Suppressor macrophage (primary cell): ENCODE results near the gene ZBTB5.

Experiments
- DNase-seq, 4 experiments: peaks; one replicate each; pipeline ENCODE4 v3.0.0-alpha.2; 2020 to 2022

Gene ZBTB5

DNA sequence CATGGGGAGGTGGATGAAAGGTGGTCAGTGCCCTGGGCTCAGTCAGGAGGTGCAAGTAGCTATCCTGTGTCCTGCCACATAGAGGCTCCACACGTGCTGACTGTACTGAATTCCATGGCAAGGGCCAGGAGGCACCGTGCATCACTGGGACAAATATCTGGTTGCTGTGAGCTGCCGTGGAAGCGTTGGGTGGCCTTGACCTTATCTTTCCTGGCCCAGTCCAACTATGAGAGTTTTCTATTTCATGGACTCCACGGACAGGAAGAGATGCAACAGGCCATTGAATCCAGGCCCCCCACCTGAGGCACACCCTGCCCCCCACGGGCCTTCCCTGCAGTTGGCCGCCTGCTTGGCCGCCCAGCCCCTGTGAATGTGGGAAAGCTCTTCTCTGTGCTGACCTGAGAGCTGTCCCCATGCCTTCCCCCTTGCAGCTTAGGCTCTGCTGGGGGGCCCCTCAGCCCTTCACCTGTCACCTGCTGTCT, 41.0 kb downstream of the ZBTB5 start:
- no peak for DNase-seq

DNA sequence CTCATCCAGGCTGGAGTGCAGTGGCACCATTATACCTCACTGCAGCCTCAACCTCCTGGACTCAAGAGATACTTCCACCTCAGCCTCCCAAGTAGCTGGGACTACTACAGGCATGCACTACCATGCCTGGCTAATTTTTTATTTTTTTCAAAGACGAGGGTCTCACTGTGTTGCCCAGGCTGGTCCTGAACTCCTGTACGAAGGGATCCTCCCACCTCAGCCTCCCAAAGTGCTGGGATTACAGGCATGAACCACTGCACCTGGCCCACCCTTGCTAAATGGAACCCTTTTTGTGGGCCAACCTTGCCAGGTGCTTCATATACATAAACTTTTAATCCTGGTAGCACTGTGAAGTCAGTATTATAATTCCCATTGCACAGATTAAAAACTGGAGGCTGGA, 41.7 kb downstream of the ZBTB5 start:
- DNase-seq = no peak

DNA sequence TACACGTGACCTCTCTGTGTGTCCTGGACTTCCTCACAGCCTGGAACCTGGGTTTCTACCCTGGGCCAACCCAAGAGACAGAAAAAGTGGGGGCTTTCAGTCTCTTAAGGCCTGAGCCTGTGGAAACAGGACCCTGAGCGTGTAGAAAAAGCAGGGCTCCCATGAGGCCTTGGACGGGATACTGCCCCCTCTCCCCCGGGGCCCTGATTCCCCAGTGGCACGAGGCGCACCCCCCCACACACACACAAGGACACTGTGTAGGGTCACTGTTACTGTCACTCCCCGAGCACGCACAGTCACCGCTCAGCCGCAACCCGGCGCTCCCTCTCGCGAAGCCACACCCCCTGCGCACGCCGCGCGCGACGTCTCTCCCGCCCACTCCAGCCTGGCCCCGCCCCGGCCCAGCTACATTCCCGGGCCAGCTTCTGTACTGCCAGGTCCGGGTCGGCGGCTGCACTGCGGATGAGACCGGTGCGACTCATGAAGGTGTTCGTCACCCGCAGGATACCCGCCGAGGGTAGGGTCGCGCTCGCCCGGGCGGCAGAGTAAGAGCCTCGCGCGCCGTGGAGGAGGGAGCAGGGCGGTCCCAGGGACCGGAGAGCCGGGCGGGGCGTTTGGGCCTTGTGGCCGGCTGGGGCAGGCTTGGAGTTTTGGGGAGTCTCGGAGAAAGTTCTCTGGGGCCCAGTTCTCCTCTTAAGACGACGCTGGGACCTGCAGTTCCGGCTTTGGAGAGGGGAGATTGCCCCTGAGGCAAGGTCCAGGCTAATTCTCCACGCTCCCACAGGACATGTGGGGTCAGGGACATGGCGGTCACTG, 42.8 kb downstream of the ZBTB5 start, which contains the start of gene GRHPR:
Gene GRHPR (plus strand): TSS at position 408 of the 816 bp plus-strand sequence. CDS start 55 bp downstream, at position 463.
- DNase-seq = peak; percentile 91 to 96 (median 95)

DNA sequence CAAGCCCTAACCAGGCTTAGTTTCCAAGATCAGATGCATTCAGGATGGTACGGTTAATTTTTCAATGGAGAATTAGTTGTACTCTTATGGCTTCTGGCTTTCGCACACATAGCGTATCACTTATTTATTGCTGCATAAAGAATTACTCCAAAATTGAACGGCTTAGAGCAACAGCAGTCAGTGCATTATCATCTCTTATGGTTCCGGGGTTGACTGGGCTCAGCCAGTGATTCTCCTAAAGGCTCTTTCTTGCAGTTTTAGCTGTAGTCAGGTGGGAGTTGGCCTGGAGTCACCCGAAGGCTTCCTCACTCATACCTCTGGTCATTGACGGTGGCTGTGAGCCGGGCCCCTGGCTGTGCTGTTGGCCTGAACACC, 43.3 kb downstream of the ZBTB5 start:
- peak in 2 of 4 experiments; percentile 77 to 85 for DNase-seq

DNA sequence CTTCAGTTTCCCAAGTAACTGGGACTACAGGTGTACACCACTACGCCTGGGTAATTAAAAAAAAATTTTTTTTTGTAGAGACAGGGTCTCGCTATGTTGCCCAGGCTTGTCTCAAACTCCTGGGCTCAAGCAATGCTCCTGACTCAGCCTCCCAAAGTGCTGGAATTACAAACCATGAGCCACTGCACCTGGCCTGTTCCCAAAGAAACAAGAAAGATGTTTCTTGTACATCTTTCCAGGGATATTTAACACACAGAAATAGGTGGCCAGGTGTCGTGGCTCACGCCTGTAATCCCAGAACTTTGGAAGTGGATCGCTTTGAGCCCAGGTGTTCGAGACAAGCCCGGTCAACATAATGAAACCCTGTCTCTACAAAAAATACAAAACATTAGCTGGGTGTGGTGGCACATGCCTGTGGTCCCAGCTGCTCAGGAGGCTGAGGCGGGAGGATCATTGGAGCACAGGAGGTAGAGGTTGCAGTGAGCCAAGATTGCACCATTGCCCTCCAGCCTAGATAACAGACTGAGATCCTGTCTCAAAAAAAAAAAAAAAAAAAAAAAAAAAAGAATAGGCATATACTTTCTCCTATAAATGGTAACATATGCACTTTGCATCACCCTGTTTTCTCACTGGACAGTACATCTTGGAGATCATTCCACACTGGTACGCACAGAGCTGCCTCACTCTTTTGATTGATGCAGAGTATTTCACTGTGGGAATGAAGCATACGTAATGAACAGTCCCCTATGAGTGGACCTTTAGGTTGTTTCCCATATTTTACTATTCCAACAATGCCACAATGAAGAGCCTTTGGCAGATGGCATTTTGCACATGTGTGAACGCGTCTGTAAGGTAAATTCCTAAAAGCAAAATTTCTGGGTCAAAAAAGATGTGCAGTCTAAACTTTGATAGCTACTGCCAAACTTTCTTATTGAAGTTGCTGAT, 44.7 kb downstream of the ZBTB5 start:
- no peak for DNase-seq

DNA sequence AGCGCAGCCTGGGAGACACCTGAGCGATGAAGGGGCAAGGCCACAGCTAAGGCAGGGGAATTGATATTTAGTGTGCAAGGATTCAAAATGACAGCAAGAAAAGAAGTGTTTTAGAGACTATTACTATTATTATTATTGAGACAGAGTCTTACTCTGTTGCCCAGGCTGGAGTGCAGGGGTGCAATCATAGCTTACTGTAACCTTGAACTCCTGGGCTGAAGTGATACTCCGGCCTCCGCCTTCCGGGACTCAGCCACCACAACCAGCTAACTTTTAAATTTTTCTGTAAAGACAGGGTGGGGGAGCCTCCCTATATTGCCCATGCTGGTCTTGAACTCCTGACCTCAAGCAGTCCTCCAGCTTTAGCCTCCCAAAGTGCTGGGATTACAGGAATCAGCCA, 46.0 kb downstream of the ZBTB5 start:
- DNase-seq = no peak

DNA sequence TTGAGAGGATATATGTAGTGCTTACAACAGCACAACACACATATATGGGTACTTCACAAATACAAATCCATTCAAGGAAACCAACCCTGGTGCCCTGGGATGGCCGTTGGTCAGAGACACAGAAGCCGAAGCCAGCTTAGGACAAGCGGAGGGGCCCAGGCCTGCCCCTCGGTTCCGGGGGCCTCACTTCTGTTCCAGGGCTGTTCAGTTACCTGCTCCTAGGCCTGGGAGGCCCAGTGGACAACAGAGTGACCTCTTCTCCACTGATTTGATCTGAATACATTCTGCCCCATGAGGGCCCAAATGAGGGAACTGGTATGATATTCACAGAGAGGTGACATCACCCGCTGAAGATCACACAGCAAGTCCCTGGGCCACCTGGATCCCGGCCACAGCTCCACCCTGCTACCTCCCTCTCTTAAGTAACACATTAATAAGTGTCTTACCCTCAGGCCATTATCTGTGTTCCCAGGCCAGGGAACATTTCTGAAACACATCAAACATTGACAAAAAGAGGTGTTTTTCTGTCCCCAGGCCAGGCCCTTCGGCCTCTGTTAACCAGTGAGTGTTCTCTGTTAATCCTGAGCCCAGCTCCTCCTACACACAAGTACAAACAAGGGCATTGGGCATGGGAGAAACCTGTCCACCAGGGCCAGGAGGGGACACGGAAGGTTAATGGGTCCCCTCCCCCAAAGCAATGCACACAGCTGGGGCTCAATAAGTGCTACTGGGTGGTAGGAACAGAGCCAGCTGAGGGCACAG, 47.2 kb downstream of the ZBTB5 start:
- no peak for DNase-seq

DNA sequence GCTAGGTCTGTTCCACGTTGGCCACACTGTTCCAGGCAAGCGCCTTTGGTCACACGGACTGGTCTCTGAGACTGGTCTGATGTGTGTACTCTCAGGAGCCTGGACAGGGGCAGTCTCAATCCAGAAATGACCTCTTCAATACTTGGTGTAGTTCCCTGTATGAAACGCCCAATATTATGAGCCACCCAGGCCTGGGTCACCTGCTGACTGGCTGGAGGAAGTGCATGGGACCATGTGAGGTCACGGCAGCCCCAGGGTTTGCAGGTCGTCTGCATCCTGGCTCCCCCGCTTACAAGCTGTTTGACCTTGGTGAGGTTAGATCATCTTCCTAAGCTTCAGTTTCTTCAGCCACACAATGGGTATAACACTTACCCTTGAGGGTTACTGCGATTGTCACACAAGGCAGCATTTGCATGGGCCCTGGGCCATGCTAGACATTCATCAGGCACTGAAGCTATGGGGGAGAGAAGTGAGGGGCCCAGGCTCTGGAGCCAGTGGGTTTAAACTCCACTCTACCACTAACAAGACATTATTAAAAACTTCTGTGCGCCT, 47.9 kb downstream of the ZBTB5 start:
- DNase-seq = no peak

DNA sequence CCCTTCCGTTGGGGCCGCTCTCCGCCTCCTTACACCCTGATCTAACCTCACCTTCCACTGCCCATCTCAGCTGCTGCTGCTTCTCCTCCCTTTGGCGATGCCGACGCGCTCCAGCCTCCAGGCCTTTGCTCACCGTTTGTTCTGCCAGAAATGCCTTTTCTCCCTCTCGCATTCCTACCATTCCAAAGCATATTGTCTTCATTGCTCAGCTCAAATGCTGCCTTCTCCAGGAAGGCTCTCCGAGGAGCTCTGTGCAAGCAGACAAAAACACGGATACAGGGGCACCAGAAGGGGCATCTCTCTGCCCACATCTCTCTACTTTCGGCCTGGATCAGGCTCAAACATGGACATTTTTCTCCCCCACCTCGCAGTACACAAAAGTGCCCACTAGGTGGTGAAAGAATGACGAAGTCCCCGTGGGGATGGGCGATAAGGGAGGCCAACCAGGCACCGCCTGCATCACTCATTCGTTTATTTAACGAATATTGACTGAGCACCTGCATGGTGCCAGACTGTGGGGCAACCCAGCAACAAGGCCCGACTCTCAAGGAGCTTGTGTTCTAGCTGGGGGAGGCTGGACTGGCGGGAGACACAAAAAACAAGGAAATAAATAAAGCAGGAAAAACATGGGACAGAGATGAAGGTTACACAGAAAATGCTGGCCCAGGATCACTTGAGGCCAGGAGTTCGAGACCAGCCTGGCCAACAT, 50.1 kb downstream of the ZBTB5 start:
- DNase-seq = peak; percentile 77 to 85 (median 80)

DNA sequence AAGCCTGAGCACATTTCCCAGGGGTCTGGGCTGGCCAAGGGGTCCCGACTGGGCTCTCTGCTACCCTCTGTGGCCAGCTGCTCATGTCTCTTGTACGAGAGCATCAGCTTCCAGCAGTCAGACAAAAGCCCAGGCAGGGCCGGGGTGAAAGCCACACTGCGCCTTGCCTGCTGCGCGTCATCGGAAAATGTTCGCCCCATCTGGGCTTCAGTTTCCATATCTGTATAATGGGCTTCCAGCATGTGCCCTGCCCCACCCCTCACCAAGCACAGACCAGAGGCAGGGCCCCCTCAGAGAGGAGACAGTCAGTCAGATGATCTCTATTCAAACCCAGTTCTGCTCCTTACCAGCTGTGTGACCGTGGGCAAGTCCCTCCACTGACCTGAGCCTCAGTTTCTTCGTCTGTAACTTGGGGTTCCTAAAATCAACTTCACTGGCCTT, 50.7 kb downstream of the ZBTB5 start:
- no peak for DNase-seq

DNA sequence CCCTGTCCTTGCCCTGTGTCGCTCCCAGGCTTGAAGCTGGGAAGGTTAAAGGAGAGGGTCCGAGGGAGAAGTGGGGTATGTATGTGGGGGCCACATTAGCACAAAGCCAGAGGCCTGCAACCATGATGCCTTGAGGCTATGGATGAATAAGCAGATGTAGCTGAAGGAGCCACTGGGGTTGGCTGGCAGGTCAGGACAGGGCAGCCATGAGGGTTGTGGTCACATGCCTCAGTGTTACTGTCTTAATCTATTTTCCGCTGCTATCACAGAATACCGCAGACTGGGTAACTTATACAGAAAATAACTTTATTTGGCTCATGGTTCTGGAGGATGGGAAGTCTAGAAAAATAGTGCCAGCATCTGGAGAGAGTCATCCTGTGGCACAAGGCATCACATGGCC, 51.9 kb downstream of the ZBTB5 start:
- DNase-seq = no peak

DNA sequence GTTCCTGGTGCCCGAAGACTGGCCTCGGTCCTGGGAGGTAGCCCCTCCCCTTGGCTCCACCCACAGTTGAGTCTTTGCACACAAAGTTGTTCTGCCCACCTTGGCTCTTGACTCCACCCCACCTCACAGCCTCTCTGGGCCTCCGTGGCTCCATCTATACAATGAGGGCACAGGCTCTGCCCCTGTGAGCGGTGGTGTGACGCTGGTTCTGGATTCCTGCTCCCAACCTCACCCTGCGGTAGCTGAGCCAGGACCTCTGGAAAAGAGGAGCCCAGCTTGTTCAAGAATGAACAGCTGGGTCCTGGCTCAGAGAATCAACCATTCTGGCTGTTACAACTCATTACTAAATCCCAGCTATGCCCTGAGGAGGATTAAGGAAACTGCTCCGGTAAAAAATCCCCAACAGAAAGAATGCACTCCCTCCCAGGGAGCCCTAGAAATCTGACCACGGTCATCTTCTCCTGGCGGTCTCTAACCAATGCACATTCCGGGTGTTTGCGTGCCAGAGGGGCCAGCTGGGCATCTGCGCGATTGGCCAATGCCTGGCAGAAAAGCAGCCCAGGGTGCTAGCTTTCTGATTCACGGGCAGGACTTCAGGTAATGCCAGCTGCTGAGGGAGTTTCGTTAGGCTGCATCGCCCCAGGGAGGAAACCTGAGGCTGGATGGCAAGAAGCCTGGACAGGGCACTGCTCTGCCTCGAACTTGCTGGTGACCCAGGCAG, 52.7 kb downstream of the ZBTB5 start:
- DNase-seq = no peak

DNA sequence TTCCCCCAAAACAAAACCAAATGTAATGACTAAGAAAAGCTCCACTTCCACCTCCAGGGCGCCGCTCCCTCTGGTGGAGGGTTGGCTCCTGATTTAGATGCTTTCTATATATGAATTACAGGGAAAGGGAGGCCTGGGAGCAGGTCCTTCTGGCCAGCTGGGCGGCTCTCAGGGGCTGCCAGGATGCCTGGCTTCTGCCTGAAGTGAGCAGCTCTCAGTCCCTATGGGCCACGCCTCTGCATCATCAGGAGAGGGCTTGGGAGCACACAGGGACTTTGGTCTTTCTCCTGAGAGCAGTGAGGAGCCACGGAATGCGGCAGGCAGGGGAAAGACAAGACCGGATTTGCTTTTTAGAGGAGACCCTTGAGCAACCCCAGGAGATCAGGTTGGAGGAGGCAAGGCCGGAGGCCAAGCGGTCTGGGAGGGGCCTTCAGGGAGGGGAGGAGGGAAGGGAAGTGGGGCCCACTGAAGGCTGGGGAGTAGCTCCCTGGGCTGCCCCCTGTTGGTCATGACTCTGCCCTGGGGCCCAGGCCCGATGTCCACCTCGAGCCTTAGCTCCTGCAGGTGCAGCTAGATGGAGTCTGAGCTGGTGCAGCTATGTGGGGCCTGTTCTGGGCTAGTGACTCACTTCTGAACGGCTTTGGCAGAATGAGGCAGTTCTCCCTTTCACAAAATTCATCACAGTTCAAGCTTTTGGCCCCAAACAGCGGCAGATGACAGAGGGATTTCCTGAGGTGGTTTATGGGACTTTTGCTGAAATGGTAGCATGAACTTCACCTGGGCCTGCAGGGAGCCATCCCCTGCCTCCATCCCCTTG, 54.1 kb downstream of the ZBTB5 start:
- DNase-seq = peak in 1 of 4 experiments; percentile 26

DNA sequence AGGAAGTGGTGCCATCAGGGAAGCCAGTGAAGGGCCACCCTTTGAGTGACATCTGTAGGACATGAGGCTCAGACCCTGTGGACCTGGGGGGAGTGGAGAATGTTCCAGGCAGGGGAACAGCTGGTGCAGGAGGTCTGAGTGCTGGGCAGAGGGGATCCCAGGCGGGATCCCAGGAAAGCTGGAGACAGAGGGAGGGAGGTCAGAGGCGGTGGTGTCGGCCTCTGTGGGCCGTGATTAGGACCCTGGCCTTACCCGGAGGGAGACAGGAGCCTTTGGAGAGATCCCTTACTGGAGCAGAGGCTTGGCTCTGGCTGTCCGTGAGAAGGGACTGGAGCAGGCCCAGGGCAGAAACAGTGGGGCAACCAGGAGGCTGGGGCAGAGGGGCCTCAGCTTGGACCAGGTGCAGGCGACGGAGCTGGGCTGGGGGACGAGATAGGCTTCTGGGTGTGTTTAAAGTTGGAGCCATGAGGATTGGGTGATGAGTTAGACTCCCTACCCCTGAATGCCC, 54.8 kb downstream of the ZBTB5 start:
- DNase-seq = no peak

DNA sequence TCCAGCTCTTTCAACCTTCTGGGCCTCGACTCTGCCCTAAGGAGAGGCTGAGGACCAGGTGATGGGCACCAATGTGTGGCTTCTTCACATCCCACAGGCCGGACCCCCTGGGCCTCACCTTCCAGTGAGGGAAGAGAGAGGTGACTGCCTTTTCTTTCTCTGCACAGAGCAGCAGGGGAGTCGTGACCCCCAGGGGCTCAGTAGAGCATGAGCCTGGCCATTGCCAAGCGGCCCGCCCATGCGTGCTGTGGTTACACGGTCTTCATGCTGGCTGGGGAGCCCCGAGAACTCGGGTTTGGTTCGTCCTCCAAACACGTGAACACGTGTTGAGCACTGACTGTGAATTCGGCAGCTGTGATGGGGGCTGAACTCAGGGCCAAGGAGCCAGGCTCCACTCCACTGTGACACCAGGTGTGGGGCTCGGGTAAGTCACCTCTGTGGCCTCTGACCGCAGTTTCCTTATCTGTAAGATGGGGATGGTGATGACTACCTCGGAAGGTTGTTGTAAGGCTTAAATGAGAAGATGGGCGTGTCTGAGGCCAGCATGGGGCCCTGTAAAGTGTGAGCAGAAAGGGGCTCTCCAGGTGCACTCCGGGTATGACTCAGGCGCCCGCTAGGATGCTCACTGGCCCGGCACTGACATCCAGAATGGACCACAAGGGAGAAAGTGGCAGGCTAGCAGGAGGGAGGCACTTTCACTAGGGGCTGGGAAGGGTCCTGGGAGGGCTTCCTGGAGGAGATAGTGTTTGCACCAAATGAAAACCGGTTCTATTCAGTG, 56.1 kb downstream of the ZBTB5 start:
- no peak for DNase-seq

DNA sequence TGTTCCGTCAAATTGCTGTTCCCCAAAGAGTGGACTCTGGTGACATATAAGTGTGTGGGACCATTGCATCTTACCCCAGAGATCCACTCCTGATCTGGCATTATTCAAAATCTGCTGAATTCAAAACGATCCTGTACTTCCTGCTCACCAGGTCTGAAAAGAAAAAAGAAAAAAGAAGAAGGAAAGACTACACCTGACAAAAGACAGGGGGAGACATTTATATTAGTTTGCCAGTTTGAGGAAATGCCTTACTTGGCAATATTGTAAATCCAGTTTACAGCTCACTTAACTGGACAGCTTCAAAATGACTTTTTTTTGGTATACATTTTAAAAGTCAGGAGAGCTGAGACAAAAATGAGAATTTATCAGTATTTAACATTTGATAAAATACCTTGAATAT, 57.8 kb downstream of the ZBTB5 start:
- no peak for DNase-seq

DNA sequence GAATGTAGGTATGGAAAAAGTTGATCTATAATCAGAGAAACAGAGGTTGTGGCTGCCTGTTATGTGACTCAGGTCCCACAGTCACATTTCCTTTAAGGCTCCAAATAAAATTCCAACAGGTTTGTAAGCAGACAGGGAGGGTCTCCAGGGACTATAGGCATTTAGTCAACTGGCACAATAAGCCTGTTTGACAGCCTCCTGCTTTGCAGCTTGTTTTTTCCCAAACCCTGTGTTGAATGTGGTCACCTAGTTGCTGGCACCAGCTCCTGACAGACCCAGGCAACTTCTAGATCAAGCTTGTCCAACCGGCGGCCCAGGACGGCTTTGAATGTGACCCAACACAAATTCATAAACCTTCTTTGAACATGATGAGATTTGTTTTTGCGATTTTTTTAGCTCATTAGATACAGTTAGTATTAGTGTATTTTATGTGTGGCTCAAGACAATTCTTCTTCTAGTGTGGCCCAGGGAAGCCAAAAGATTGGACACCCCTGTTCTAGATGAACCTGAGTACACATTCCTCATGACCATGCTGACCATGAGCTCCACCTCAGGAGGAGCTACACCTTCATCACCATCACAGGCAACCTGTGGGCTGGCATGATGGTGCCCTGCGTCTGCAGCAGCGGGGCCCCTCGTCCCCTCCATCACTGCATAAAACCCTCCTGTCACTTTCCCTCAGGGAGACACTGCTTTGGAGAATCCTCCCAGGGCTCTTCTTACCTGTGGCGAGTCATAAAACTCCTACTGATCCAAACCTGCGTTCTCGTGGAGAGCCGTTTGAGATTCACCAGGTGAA, 58.4 kb downstream of the ZBTB5 start:
- DNase-seq = no peak

DNA sequence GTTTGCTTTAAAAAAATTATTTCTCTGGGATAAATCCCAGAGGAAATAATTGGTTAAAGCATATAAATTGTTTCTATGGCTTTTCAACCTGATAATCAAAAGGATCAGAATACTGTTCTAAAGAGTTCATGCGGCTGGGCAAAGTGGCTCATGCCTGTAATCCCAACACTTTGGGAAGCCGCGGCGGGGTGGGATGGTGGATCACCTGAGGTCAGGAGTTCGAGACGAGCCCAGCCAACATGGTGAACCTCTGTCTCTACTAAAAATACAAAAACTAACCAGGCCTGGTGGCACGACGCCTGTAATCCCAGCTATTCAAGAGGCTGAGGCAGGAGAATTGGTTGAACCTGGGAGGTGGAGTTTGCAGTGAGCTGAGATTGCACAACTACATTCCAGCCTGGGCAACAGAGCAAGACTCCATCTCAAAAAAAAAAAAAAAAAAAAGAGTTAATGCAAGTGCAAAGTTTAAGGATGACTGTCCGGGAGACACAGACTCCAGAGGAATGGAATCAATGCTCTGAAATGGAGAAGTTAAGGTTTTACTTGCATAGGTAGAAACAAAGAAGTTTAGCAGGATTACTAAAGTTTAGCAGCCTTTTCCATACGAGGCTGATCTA, 59.4 kb downstream of the ZBTB5 start:
- DNase-seq = no peak
